ENCODE measurements around the gene MDGA2.

MDGA2 gene

GRCh38 chr14:47675466-47676314 is at the start of gene MDGA2:
Gene MDGA2, minus strand, starts transcription at chr14:47675605.
- Histone ChIP-seq H3K4me3 (peak within 1 kb of the TSS in 3 of 7 experiments; percentile 6 to 18 (median 13)), H3K27ac (peak within 1 kb of the TSS in 1 of 21 experiments; percentile 11)

- no peak overlapping the region for H3K27ac ChIP-seq
- no peak overlapping the region for H3K4me3 ChIP-seq
These were observed 47.7 kb upstream of the MDGA2 start for GRCh38 chr14:47722929-47723693.

- Histone ChIP-seq H3K27ac (no peak overlapping the region), H3K4me3 (no peak overlapping the region)
These were observed 44.9 kb upstream of the MDGA2 start for GRCh38 chr14:47720281-47720680.

GRCh38 chr14:47715330-47715729 is 39.9 kb upstream of the MDGA2 start:
- no peak overlapping the region for H3K4me3 ChIP-seq
- H3K27ac ChIP-seq: no peak overlapping the region

GRCh38 chr14:47710581-47710980 is 35.2 kb upstream of the MDGA2 start:
- no peak overlapping the region for H3K27ac ChIP-seq
- no peak overlapping the region for H3K4me3 ChIP-seq

GRCh38 chr14:47705683-47706082 is 30.3 kb upstream of the MDGA2 start:
- H3K4me3 ChIP-seq: no peak overlapping the region
- no peak overlapping the region for H3K27ac ChIP-seq

- Histone ChIP-seq H3K27ac (no peak overlapping the region), H3K4me3 (no peak overlapping the region)
These were observed 16.4 kb upstream of the MDGA2 start for GRCh38 chr14:47691829-47692228.

GRCh38 chr14:47678993-47679392 is 3.6 kb upstream of the MDGA2 start:
- H3K4me3 ChIP-seq: no peak overlapping the region
- no peak overlapping the region for H3K27ac ChIP-seq

- Histone ChIP-seq H3K4me3 (no peak overlapping the region), H3K27ac (no peak overlapping the region)
These were observed 2.8 kb upstream of the MDGA2 start for GRCh38 chr14:47678157-47678556.

GRCh38 chr14:47676315-47676617 is 861 bp upstream of the MDGA2 start:
- Histone ChIP-seq H3K27ac (no peak overlapping the region), H3K4me3 (peak overlapping the region in 2 of 7 experiments; percentile 6 to 13)

- Histone ChIP-seq H3K27ac (no peak overlapping the region), H3K4me3 (peak overlapping the region in 3 of 7 experiments; percentile 6 to 18 (median 13))
These were observed 601 bp downstream of the MDGA2 start for GRCh38 chr14:47674543-47675465.

- Histone ChIP-seq H3K4me3 (peak overlapping the region in 2 of 7 experiments; percentile 5 to 17), H3K27ac (no peak overlapping the region)
These were observed 1.3 kb downstream of the MDGA2 start for GRCh38 chr14:47674148-47674542.

- H3K27ac ChIP-seq: no peak overlapping the region
- no peak overlapping the region for H3K4me3 ChIP-seq
These were observed 9.9 kb downstream of the MDGA2 start for GRCh38 chr14:47665337-47666134.

GRCh38 chr14:47662466-47662865 is 12.9 kb downstream of the MDGA2 start:
- Histone ChIP-seq H3K27ac (no peak overlapping the region), H3K4me3 (no peak overlapping the region)

GRCh38 chr14:47660158-47660557 is 15.2 kb downstream of the MDGA2 start:
- Histone ChIP-seq H3K4me3 (no peak overlapping the region), H3K27ac (no peak overlapping the region)

GRCh38 chr14:47658041-47658440 is 17.4 kb downstream of the MDGA2 start:
- H3K27ac ChIP-seq: no peak overlapping the region

GRCh38 chr14:47657143-47657542 is 18.3 kb downstream of the MDGA2 start:
- no peak overlapping the region for H3K4me3 ChIP-seq
- no peak overlapping the region for H3K27ac ChIP-seq

More at GRCh38 chr14:47658041-47658440, 17.4 kb downstream of the MDGA2 start:
- H3K4me3 ChIP-seq: no peak overlapping the region

- Histone ChIP-seq H3K27ac (no peak overlapping the region), H3K4me3 (no peak overlapping the region)
These were observed 24.1 kb downstream of the MDGA2 start for GRCh38 chr14:47651337-47651736.

- Histone ChIP-seq H3K27ac (no peak overlapping the region), H3K4me3 (no peak overlapping the region)
These were observed 37.7 kb downstream of the MDGA2 start for GRCh38 chr14:47637753-47638152.

Measured in skin epidermis (tissue), 12 donors.